HG03575 (cell line): ENCODE measurements around the gene THAP10.

Experiments
- ATAC-seq: cut with Tn5 transposase; IDR thresholded peaks from one replicate; pipeline ENCODE4 v1.9.1; 2021; ENCODE audit not compliant: unreplicated experiment, insufficient number of reproducible peaks, low FRiP score; ENCODE audit errors: extremely low read depth

The THAP10 gene

DNA sequence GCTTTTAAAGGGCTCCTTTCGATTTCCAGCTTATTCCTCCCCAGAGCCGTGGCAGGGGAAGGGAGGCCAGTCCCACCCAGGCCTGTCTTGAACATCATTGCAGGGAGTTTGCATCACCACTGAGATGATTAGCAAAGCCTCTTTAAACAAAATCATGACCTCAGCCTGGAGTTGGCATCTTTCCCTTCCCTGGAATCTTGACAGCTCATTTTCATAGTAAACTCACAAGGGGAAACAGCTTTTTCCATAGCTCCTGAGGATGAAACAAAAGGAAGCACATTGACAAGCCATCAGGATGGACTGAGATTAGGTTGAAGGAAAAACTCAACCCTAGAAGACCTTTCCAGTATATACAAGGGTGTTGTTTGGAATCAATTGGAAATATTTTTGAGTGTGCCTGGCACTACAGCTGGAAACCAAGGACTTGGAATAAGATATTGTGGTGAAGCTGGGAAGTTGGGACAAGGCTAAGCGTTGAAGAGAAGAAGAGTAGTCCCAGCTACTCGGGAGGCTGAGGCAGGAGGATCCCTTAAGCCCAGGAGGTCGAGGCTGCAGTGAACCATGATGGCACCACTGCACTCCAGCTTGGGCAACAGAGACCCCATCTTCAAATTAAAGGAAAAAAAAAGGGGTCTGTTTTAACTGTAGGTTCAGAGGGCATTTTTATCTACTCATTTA is 35.2 kb downstream of the THAP10 start:
- no peak for ATAC-seq

DNA sequence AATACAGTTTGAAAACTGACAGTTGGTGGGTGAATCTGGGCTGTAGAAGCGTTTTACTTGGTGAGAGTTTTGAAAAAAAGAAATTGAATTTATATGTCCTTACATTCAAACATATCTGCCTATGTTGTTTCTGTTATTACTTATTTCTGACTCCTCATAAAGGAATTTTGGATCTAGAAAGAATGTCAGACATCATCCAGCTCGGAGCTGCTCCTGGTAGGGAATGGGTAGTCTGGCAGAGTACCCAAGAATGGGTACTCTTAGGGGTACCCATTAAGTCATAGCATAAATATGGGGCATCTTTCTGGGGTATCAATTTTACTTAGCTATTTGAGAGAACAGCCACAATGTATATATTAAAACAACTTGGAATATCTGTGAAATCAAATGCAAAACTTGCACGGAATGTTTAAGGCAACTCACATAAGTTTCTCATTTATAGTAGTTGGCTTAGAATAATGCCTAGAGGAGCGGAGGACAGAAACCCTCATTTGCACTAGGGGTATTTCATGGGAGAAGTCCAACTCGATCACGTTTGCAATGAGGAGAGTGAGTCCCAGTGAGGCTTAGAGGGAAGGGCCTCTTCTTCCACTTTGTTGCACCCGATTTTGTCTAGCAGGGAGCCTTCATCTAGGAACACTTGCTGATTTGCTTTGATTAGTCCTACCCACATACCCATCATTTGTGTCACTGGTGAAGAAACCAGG is 35.9 kb downstream of the THAP10 start:
- no peak for ATAC-seq

DNA sequence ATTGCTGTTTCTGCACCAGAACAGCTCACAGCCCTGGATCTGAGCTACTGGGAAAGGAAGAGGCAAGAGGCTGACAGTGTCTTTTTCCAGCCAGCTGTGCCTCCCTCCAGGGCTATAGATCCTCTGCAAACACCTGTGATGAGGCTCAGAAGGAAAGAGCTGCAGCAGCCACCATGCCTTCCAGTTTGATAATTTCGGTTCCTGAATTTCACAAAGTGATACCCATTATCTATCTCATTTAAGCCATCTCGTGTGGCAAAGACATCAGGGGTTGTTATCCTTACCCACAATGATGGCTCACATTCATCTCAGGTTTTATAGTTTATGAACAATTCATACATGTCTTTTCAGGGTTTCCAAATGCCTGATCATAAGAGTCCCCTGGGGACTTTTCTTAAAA is 36.5 kb downstream of the THAP10 start:
- ATAC-seq, result no peak

DNA sequence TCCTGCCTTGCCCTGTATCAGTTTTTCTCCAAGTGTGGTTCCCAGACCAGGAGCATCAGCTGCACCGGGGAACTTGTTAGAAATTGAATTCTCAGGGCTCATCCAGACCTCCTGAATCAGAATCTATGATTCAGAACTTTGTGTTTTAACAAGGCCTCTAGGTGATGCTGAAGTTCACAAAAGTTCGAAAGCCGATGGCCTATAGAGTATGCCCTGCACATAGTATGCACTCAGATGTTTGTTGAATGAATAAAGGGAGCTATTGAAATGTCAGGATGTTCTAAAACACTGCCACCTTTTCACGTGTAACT is 37.6 kb downstream of the THAP10 start:
- ATAC-seq, result no peak

DNA sequence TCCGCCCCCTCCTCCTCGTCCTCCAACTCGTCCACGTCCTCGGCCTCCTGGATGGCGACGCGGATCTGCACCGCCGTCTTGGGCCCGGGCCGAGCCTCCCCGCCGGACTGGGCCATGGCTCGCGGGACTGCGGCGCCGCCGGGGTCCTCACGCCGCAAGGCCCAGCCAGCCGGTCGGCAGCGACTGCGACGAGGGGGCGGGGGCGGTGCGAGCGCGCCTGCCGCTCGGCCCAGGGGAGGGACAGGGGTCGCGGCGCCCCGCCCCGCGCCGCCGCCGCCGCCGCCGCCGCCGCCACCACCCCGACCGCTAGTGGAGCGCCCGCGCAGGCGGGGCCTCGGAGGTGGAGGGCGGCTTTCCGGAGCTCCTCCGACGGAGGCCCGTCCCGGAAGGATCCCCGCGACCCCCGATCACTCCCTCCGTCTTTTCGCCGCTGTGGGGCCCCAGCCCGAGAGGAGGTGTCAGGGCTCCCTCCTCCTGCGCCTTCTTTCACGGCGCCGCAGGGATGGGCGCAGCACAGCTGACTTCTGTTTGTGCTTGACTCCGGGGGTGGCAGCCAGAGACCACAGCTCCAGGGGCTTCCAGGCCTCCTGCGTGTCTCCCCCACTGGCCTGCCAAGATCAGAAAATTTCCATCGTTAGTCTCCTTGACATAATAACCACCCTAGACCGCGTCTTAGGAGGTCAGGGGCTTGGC is 38.1 kb downstream of the THAP10 start, which contains the start of gene LARP6:
Gene LARP6 (minus strand): TSS at position 185 of the 693 bp plus-strand sequence. CDS start 69 bp downstream, at position 116.
- ATAC-seq, result no peak

DNA sequence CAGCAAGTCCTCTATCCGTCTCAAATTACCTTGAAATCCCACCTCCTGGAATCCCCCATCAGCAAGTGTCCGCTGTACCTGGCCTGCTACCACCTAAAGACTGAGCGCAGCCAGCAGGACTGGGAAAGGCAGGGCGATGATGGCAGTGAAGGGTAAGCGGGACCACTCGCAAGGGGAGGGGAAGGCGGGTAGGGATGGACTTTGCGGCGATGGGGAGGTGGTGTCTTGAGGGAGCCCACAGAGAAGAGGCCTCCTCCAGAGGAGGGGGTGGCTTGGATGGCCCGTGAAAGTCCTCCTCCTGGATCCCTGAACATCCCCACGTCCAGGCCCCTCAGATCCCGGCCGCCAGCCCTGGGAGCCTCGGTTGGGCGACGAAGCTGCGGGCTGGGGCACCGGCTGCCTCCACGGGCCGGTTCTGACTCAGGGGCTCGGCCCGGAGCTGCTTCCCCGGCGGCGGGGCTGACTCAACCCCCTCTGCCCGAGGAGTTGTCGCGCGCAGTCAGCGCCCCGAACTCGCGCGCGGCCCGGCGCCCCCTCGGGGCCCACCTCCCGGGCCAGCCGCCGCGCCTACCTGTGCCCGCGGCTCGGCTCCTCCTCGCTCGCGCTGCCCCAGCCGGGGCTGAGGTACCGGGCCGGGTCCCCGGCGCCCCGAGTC is 38.8 kb downstream of the THAP10 start:
- ATAC-seq, result no peak

DNA sequence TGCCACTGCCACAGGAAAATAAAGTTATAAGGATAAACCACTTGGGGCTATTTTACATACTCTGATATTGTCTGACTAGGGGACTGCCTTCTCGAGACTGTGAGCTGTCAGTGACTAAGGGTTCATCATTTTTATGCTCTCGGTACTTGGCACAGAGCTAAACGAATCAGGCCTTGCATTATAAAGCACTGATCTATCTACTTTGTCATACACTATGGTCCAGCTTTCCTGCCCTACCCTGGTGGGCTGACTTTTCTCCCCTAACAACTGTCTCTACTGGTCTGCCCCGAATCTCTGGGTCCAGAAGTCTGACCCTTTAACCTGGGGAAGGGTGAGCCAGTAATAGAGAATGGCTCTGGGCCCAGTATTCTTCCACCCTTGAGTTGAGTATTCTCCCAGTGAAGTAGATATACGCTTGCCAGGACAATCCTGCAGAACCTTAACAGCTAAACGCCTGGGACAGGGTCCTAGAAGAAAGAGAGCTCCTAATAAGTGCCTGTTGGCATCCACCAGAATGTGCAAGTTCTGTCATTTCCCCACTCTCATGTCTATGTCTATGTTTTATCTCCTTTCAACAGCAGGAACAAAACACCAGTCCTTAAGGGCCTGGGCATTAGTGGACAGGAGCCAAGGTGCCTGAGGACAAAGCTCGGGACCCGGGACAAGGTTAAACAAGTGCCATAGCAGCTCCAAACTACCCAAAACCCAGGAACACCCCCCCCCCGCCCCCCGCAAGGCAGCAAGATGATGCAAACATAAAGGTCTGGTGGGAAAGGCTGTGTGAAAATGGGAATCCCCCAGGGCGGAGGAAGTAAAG is 39.5 kb downstream of the THAP10 start:
- ATAC-seq, result no peak

DNA sequence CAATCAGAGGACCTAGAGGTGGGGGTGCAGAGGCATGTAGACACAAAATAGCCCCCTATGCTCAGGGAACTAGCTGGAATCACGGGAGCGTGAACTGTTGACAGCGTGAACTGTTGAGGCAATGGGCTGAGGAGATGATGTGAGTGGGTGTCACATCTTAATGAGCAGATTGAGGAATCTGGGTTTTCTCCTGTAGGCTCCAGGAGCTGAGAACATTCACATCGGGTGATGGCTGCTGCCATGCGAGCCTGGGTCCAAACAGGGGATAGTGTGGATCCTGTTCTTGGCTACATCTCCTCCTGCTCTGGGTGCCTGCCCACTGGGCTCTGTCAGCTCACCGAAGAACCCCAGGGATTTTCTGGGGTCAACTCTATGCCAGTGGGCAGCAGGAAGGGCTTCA is 40.3 kb downstream of the THAP10 start:
- no peak for ATAC-seq

DNA sequence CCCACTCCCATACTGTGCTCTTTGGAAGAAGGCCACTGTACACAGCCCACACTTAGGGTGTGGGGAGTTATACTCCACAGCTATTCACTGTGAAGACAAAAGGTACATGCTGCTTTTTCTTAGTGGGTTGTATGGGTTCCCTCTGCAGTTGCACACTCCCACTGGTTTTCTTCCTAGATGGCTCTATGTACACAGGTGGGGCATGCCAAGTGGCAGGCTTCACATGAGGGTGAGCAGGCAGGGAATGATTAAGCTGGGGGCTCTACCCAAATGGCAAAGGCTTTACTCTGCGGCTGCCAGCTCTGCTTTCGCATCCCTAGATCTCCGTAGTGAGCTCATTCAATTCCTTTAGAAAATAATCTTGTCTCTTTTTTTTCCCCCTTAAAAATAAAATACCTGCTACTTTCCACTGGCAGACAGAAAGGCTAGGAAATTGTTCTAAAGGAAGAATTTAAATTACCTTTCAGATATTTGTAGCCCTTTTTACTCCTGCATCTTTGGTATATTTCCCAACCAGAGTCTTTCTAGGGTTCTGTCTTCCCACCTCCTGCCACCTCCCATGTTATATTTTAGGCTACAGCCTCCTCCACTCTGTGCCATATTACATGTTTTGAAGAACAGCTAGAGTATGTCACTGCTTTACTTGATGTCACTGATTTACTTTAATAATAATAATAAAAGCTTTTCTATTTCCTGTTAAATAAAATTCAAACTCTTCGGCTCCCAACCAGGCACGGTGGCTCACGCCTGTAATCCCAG is 46.5 kb downstream of the THAP10 start:
- no peak for ATAC-seq

DNA sequence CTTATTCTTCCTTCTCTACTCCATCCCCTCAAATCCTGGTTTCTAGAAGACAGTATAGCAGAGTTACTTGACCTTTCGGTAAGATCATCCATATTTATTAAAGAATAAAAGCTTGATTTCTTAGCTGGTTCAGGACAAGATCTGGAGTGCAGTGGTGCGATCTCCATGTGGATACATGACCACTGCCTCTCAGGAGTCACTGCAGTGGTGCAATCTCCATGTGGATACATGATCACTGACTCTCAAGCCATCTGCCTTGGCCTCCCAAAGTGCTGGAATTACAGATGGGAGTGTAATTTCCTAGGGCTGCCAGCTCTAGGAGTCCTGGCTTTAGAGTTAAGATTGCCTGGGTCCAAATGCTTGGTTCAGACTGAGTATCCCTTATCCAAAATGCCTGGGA is 54.8 kb downstream of the THAP10 start:
- ATAC-seq, result no peak

DNA sequence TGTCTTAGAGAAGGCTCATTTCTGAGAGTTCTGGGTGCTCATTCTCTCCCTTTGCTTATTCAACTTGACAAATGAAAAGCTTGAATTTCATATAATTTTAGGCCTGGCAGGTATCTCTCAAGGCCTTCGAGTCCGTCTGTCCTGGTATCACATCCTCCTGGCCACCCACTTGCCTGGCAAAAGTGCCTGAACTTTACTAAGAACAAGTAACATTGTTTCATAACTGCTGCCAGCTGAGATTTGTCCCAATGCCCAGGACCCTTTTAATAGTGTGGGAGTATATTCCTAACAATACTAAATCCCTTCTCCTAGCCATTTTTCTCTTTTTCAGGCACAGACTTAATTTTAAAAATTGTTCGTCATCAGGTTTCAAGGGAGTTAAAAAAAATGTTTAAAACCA is 56.4 kb downstream of the THAP10 start:
- no peak for ATAC-seq

DNA sequence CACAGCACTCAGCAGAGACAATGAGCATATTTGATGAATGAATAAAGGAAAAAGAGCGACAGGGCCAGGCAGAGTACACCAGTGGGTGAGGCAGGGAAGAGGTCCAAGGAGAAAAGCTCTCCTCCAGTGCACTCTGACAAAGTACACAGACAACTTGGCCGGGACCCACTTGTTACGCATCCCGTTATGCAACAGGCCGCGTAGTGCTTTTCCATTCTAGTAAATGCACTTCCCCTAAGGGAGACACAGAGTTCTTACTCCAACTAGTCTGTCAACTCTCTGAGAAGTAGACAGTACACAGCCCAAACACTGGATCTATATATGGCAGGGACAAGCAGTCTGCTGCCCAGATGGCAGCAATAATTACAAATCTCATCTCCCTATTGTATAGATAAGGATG is 56.8 kb downstream of the THAP10 start:
- ATAC-seq, result no peak

DNA sequence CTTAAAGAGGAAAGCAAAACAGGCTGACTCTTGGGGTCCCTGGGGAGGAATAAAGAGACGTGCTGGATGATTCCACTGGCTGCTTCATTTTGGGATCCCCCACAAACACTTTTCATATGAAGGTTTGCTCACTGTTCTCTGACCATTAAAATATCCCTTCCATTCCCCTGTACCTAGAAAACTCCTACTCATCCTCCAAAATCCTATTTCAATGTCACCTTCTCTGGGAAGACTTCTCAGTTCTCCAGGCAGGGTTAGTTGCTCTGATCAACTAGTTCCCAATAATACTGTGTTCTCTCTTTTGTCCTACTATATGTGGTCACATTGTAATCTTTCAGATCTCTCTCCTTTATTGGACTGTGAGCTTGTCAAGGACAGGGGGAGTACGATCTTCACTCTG is 57.2 kb downstream of the THAP10 start:
- ATAC-seq, result no peak

DNA sequence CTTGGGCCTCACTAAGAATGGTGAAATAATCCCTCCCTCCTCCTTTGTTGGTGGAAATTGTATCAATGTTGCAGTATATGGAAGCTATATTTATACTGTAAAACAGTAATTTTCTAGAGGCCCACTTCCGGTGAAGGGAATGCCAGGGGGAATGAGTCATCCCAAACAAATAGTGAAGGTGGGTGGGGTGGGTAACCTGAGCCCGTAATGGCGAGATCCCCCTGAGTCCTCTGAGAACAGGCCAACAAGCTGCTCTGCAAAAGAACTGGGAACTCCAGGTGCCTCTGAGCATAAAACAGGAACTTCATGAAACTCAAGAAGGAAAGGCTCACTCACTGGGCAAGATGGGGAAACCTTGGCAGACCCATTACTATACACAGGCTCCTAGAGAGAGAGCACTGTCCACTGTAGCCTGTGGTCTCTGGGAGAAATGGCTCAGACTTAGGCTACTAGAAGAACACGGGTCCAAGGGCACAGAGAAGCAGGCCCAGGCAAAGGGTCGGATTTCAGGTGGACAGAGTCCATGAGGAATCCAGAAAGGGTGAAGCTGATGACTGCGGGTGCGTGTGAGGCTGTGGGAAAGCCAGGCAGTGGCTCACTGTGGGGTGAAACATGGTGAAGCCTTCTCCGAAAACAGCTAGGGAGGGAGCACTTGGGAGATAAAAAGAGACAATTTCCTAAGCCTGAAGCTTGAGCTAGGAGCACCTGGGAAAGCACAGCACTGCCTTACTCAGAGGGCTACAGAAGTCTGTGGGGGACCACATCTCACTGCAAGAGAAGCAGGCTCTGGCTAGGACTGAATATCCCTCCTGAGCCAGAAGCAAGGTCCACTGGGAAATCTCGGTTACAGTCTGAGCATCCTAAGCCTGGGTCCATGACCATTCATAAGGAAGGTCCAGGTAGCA is 58.1 kb downstream of the THAP10 start:
- no peak for ATAC-seq

DNA sequence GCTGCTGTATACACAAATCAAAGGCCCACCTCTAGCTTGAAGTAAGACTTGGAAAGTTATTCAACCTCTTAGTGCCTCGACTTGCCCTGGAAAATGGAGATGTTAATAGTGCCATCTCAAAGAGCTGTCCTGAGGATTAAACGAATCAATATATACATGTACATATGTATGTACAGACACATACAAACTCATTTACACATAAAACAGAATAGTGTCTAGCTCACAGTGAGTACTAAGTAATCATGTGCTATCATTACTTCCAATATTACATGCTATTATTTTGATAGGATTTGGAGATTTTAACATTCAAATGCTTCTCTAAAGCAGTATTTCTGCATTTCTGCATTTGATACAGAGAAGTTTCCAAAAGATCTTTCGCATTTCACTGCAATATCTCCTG is 58.8 kb downstream of the THAP10 start:
- no peak for ATAC-seq

DNA sequence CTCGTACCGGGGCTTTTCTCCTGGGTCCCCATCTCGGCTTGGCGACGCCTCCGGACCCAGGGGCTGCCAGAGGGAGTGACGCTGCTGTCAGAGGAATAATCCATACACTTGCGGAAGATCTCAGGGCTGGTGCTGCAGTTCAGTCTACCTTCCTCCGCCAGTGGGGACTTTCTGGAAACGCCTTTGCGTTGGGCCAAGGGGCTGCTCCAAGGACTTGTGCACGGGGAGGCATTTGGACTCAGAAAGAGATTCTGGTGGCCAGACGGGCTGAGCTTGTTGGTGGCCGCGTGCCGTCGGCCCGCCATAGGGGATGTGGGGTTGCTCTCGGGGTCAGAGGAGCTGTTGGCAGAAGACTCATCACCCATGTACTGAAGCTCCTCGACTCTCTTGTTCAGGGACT is 60.1 kb downstream of the THAP10 start:
- ATAC-seq, result no peak
